HuH-7 (cell line): Measurements from ENCODE around the gene ANKRD60.

Experiments
- DNase-seq: peaks from one replicate; pipeline ENCODE4 v3.0.0; 2011; ENCODE audit warnings: low spot score

Gene ANKRD60

DNA sequence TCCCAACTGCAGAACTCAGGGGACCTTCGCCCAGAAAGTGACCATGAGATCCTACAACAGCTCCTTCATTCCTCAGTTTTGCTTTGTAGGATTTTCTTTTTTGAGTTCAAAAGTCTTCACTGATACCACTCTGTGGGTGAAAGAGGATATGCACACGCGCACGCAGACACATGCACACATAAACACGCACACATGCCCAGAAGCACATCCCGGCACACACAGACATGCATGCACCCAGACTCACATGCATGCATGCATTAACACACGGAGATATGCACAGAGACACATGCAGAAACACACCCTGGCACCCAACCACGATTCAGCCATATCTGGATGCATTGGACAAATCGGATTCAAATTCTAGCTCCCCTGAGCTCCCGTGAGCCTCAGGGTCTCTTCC is 36.4 kb downstream of the ANKRD60 start:
- DNase-seq, result no peak

DNA sequence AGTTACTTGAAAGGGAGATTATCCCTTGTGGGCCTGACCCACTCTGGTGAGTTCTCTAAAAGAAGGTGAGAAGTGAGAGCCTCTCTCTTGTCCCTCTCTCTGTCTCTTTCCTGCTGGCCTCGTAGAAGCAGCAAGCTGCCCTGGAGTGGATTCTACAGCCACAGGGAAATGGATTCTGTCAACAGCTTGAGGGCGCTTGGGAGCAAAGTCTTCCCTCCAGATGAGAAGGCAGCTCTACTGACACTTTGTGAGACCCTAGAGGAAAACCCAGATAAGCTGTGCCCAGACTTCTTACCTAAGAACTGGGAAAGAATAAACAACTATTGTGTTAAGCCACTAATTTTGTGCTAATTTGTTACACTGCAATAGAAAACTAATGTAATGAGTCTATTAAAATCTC is 39.9 kb downstream of the ANKRD60 start:
- DNase-seq, result no peak

DNA sequence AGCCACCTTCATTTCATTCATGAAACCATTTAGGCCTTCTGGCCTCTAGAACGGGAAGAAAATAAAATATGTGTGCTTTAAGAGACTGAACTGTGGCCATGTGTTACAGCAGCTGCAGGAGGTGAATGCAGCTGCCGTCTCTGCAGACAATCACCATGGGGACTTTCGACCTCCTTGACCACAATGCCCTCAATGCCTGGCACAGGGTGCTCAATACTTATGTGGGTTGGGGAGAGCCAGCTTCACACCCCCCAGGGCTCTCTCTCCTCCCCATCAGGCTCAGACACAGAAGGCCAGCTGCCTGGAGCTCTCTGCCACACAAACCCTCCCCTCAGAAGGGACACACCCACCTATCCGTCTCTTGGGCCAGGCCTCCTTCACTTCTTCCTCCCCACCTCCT is 43.5 kb downstream of the ANKRD60 start:
- DNase-seq, result no peak

DNA sequence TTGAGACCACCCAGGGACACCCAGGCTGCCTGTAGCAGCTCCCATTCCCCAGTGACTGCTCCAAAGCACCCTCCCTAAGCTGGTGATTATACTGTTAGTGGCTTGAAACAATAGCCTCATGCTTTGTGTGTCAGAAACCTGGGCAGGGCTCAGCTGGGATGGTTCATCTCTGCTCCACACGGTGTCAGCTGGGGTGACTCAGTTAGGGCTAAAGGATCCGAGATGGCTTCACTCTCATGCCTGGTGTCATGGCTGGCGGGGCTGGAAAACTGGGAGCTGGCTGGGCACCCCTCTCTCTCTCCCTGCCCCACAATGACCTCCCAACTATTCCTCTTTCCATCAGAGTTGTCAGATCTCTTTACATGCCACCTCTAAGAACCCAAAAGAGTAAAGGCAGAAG is 44.4 kb downstream of the ANKRD60 start:
- DNase-seq, result no peak

DNA sequence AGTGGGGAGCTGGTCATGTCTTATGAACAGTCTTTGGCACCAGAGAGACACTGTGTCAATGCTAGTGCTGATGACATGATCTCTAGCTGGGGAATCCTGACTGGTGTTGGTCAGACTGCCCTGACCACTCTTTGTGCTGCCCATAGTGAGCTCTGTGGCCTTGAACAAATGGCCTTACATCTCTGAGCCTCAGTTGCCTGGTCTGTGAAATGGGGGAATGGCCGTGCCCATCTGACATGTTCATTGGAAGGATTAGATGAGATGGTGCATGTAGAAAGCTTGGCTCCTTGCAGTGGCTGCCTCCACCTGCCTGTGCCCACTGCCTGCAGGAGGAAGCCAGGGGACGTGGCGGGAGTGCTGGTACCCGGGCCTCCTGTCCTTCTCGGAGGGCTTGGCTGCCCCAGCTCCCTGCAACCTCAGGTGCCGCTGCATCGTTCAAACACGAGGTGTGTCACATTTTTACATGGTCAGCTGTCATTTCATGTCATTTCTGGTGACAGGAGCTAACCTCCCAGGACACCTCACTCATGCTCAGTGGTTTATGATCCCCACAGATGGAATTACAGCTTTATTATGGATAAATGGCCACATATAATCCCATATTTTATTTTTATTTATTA is 45.8 kb downstream of the ANKRD60 start:
- no peak for DNase-seq

DNA sequence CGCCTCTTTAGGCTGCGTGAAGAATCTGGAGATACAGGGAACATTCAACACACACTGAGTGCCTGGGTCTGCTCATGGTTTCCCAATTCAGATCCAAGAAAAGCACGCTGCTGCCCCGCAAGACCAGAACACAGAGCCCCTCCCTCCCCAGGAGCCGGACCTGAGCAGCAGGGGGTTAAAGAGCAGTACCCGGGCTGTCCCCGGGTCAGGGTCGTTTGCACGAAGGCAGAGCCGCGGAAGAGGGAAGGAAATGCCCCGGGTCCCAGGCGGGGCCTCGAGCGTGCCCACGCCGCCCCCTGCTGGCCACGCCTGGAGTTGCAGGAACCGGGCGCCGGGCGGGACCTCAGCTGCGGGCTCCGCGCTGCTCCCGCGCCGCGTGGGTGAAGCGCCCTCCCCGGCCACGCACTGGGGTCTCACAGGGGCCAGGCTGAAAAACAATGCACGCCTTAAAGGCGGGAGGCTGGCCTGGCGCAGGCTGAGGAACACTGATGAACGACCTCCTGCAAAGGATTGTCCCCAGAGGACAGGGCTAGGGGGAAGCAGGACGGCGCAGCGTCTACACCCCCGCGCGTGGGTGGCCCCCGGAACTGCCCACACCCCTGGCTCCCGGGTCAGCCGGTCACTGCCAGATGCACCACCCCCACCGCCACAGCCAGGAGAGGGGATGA is 48.9 kb downstream of the ANKRD60 start:
- DNase-seq, result peak; percentile 82

DNA sequence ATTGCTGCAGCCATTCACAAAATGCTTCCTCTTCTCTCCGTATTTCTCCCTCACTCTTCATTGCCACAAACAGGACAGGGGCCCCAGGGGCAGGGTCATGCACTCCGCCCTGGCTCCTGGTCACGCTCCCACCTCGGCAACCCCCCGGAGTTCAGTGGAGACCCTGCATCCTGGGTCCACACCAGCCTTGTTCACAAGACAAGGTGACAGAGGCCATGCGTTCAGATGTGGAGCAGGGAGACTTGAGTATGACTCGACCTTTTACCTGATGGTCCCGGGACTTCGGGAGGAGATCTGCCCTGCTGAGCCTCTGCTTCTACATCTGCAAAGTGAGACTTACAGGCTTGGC is 49.4 kb downstream of the ANKRD60 start:
- no peak for DNase-seq

DNA sequence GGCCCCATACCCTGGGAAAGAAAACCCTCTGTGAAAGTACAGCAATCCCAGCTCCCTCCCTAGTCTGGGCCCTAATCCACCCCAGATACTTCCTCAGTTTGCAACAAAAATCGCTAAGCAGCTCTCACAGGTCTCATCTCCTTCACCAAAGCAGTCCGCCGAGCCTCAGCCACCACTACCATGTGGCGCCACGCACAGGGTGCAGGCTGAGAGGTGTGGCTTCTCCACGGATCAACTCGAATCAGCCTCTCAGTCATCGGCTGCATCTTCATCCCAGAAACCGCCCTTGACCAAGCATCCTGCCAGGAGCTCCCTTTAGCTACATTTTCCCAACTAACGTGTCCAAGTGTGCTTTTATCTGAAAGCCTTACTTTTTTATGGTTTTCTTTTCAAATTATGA is 50.7 kb downstream of the ANKRD60 start:
- no peak for DNase-seq

DNA sequence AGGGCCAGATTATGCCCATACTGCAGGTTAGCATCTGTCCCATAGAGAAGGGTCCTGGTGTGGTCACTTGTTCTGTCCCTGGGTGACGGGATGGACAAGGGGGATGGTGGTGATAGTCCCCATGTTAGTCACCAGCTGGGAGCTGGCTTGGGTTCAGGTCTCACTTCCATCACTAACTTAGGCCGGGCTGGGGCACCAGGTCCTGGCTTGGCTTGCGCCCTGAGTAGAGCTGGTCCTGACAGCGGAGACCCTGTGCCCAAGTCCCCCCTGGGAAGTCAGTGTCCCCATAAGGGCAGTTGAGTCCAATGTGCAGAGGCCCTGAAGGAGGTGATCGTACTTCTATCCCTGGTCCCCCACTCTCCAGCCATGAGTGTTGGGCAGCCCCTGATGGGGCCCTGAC is 52.6 kb downstream of the ANKRD60 start:
- DNase-seq, result no peak

DNA sequence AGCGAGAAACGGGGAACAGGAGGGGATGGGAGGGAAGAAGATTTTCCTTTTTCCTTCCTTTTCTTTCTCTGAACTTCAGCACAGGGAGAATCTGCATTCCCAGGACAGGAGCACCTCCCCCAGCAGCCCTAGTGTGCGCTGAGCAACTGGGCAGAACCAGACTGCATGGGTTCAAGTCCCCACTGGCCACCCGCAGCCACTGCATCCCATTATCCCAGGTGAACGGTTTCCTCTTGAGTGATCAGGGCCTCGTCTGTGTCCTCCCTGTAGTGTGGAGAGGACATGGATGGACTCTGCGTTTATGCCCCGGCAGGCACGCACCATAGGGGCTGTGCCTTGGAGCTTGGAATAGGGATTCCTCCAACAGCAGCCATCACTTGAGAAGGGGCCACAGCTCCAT is 53.0 kb downstream of the ANKRD60 start:
- no peak for DNase-seq

DNA sequence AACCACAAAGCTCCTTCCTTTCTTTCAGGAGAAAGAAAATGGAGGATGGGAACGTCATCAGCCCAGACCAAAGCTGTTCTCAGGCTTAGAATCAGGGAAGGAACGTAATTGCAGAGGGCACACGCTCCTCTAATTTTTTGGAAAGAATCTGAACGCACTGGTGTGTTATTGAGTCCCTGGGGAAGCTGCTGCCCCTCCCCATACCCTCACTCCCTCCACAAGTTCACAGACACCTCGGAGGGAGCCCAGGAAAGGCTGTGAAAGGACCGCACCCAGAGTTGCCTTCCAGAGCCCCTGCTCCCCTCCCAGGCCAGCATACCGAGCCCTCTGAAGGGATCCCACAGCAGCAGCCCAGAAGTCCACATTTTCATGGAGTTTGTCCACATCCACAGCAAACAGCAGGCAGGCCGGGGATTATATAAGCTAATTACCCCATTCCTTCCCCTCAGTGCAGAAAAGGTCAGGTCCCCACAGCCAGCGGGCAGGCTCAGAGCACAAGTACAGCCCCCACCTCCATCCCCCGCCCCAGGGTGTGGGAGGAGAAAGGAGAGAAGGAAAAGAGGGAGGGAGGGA is 53.7 kb downstream of the ANKRD60 start:
- no peak for DNase-seq

DNA sequence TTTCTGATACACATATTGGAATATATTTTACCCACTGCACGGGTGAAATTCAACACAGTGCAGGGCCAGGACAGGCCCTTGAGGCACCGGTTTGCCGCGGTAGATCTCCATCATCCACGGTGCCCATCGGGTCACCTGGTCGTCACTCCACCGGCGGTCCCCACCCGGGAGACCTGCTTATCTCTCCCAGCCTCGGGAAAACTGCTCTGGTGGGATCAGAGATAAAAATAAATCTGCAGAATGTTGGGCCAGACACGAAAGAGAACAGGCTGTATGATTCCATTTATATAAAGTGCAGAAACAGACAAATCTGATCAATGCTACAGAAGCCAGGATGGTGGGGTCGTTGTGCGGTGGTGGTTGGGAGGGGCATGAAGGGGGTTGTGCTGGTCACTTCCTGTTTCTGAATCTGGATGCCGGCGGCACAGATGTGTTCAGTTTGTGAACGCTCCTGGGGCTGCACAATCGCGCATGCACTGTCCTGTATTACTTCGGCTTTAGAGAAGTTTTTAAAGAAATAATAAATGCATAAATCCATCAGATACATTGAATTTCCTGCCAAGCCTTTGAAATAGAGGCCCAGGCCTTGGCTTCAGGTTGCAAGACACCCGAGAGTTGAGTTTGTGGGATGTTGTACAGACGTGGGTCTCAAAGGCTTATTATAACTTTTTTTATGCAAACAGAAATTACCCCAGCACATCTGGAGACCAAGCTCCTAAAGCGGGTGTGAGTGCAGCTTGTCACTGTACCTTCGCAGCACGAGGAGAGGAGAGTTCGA is 54.3 kb downstream of the ANKRD60 start:
- DNase-seq, result no peak

DNA sequence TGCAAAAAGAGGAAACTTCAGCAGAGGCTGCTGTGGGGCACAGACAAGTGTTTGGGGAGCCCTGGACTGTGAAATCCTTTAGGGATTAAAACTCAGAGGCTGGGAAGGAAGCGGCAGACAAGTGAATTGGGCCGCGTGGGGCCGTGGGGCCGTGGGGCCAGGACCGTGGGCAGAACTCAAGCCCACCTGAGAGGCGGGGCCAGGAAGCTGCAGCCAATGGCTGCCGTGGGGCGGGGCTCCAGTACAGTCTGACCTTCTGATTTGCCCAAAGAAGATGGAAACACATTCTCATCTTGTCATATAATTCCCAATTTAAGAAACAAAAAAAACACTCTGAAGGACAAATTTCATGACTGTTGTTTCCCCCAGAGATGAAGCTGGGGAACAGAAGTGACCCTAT is 55.4 kb downstream of the ANKRD60 start:
- no peak for DNase-seq

DNA sequence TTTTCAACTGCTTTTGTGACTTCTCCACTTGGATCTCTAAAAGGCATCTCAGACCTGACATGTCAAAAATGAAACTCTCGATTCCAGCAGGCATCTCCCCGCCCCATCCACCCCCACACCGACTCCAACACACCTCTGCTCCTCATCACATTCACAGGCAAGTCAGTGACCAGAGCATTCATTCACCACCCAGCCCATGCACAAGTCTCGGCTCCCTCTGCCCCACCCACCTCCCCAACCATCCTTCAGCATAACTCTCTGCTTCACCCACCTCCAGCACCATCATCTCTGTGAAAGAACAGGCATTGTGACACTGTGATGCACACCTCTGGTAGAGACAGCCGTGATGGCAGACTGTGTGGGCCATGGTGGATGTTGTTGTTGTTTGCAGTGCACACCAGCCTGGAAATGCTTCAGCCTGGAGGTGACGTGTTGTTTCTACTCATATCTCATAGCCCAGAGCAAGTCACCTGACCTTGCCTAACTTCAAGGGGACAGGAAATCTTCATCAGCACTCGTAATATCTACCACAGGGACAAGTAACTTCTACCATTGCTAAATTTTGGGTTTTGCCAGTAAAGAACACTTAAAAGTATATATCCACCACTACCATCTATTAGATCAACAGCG is 56.5 kb downstream of the ANKRD60 start:
- DNase-seq, result no peak

DNA sequence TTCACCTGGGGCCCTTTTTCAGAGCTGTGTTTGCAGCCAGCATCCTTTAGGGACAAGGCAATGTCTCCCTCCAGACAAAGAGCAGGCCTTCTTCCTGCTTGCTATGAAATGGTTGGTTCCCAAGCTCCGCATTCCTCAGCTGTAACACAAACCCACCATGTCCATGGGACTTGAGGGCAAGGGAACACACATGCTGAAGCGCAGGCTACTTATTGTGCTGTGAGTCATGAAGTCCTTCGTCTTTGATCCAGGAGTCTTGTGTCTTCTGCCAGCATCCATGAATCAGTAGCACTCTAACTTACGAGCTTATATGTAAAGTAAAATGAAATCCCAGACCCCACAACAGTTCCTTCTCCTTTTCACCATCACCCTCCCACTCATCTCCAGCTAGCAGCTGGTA is 59.0 kb downstream of the ANKRD60 start:
- no peak for DNase-seq

DNA sequence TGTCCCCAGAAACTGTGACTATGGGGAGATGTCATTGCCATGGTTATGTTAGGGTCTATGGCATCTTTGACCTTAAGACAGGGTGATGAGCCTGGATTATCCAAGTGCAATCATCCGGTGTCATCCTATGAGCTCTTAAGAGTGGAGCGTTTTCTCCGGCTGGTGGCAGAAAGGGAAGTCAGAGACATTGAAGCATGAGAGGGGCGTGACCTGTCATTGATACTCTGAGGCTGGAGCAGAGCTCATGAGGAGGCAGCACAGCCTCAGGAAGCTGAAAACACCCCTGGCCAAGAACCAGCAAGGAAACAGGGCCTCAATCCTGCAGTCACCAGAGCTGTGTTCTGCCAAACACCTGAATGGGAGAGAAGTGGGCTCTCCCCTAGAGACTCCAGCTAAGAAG is 59.6 kb downstream of the ANKRD60 start:
- no peak for DNase-seq

DNA sequence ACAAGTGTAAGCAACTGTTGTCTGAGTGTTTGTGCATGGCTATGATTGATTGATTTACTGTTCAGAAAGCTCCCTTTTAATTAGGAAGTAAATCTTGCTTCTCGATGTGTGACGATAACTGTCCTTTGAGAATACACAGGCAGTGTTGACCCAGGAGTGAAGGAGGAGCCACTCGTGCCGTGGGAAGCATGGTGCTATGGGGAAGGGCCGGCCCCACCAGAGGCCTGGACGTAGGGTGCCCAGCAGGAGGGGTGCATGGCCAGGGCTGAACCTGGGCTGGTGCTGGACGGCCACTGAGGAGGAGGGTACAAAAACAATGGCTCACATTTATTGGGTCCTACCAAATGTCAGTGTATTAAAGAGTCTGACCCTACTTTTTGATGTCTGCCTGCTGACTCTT is 60.7 kb downstream of the ANKRD60 start:
- no peak for DNase-seq
